Measurements from ENCODE around the gene GPR142. TPM values are rescaled to one million over a fixed set of nuclear protein-coding genes. Genes with fewer than 3 reads are reported as not detected.

Gene GPR142
- total and polyA plus RNA-seq, 2 donors from 2014 or later, result not detected

GRCh38 chr17:74336307-74336706 is 31.0 kb upstream of the GPR142 start:
- Histone ChIP-seq H3K27me3 (ENCODE audit: control insufficient read depth, insufficient read depth, low read length) (no peaks in the 10 kb centered on the region), H3K4me1 (ENCODE audit: control insufficient read depth in 2 of 3, insufficient read depth in 2 of 3, low read depth in 1 of 3, low read length in 3 of 3) (no peaks in the 10 kb centered on the region), H3K9ac (ENCODE audit: low read length in 3 of 3) (no peak overlapping the region), H3K36me3 (ENCODE audit: control insufficient read depth in 2 of 3, insufficient read depth in 3 of 3, low read length in 3 of 3) (no peaks in the 10 kb centered on the region), H3K9me3 (ENCODE audit: control insufficient read depth in 2 of 3, insufficient read depth in 1 of 3, low read length in 3 of 3) (peaks cover 0 to 4% (median 0%) of the 10 kb centered on the region in 3 donors), H3K4me3 (ENCODE audit: low read length in 3 of 3) (no peak overlapping the region), H3K27ac (ENCODE audit: low read depth in 2 of 2, low read length in 2 of 2) (no peak overlapping the region)
- intact Hi-C loops (cut with DNase I), result no loop called here
- DNase-seq (no peak), FAIRE-seq (no peak)
- no peak for TF ChIP-seq CTCF (IDR thresholded peaks at IDR 0.05; ENCODE audit: borderline replicate concordance, extremely low read depth, insufficient read depth)

- no peak overlapping the region for H3K9ac ChIP-seq (ENCODE audit: low read length in 3 of 3)
- FAIRE-seq, result no peak
- H3K4me1 ChIP-seq (ENCODE audit: control insufficient read depth in 2 of 3, insufficient read depth in 2 of 3, low read depth in 1 of 3, low read length in 3 of 3), result no peaks in the 10 kb centered on the region
- no peaks in the 10 kb centered on the region for H3K36me3 ChIP-seq (ENCODE audit: control insufficient read depth in 2 of 3, insufficient read depth in 3 of 3, low read length in 3 of 3)
- no peak for TF ChIP-seq CTCF (IDR thresholded peaks at IDR 0.05; ENCODE audit: borderline replicate concordance, extremely low read depth, insufficient read depth)
- no peaks in the 10 kb centered on the region for H3K27me3 ChIP-seq (ENCODE audit: control insufficient read depth, insufficient read depth, low read length)
- peaks cover 0 to 4% (median 0%) of the 10 kb centered on the region in 3 donors for H3K9me3 ChIP-seq (ENCODE audit: control insufficient read depth in 2 of 3, insufficient read depth in 1 of 3, low read length in 3 of 3)
- no peak overlapping the region for H3K4me3 ChIP-seq (ENCODE audit: low read length in 3 of 3)
- intact Hi-C loops (cut with DNase I), result no loop called here
- no peak overlapping the region for H3K27ac ChIP-seq (ENCODE audit: low read depth in 2 of 2, low read length in 2 of 2)
- DNase-seq, result no peak
These were observed 29.3 kb upstream of the GPR142 start for GRCh38 chr17:74337834-74338500.

GRCh38 chr17:74339537-74340195 is 27.6 kb upstream of the GPR142 start:
- intact Hi-C loops (cut with DNase I), result no loop called here
- FAIRE-seq, result no peak
- no peak for TF ChIP-seq CTCF (IDR thresholded peaks at IDR 0.05; ENCODE audit: borderline replicate concordance, extremely low read depth, insufficient read depth)
- DNase-seq, result no peak
- Histone ChIP-seq H3K9ac (ENCODE audit: low read length in 3 of 3) (no peak overlapping the region), H3K4me1 (ENCODE audit: control insufficient read depth in 2 of 3, insufficient read depth in 2 of 3, low read depth in 1 of 3, low read length in 3 of 3) (no peaks in the 10 kb centered on the region), H3K4me3 (ENCODE audit: low read length in 3 of 3) (no peak overlapping the region), H3K27me3 (ENCODE audit: control insufficient read depth, insufficient read depth, low read length) (no peaks in the 10 kb centered on the region), H3K9me3 (ENCODE audit: control insufficient read depth in 2 of 3, insufficient read depth in 1 of 3, low read length in 3 of 3) (no peaks in the 10 kb centered on the region), H3K27ac (ENCODE audit: low read depth in 2 of 2, low read length in 2 of 2) (no peak overlapping the region), H3K36me3 (ENCODE audit: control insufficient read depth in 2 of 3, insufficient read depth in 3 of 3, low read length in 3 of 3) (no peaks in the 10 kb centered on the region)

Measured in kidney (tissue), 14 donors.